GM18502 (cell line): ENCODE data around the gene ESPNL.

Experiments
- ATAC-seq: cut with Tn5 transposase; IDR thresholded peaks from one replicate; pipeline ENCODE4 v1.9.1; 2021; ENCODE audit warnings: mild to moderate bottlenecking; ENCODE audit not compliant: unreplicated experiment, poor library complexity

The ESPNL gene

GRCh38 chr2:238127165-238128060 lies 27.3 kb downstream of the ESPNL start:
- peak; percentile 62 for ATAC-seq

GRCh38 chr2:238128061-238128440 lies 27.9 kb downstream of the ESPNL start:
- ATAC-seq: no peak

GRCh38 chr2:238128534-238129001 lies 28.4 kb downstream of the ESPNL start:
- ATAC-seq: no peak

GRCh38 chr2:238129166-238130010 lies 29.2 kb downstream of the ESPNL start:
- no peak for ATAC-seq

- ATAC-seq: no peak
Measured at GRCh38 chr2:238130111-238130695, 30.1 kb downstream of the ESPNL start.

- no peak for ATAC-seq
Measured at GRCh38 chr2:238130696-238131628, 30.8 kb downstream of the ESPNL start.

GRCh38 chr2:238131761-238132462 lies 31.8 kb downstream of the ESPNL start:
- no peak for ATAC-seq

GRCh38 chr2:238132463-238133450 lies 32.6 kb downstream of the ESPNL start:
- no peak for ATAC-seq

GRCh38 chr2:238133499-238134392 lies 33.6 kb downstream of the ESPNL start:
- no peak for ATAC-seq

- no peak for ATAC-seq
Measured at GRCh38 chr2:238134393-238134785, 34.2 kb downstream of the ESPNL start.

GRCh38 chr2:238135601-238136150 lies 35.5 kb downstream of the ESPNL start:
- no peak for ATAC-seq

- no peak for ATAC-seq
Measured at GRCh38 chr2:238136820-238137537, 36.8 kb downstream of the ESPNL start.

- no peak for ATAC-seq
Measured at GRCh38 chr2:238137885-238138284, 37.7 kb downstream of the ESPNL start.

GRCh38 chr2:238138331-238139195 lies 38.4 kb downstream of the ESPNL start, which contains the start of gene KLHL30:
Gene KLHL30, plus strand, starts transcription at chr2:238138668. Its CDS starts 2,087 bp downstream, at chr2:238140755.
- ATAC-seq: no peak
